HG02981 (cell line): ENCODE measurements around the gene TMC2.

Experiments used
- ATAC-seq: cut with Tn5 transposase; IDR thresholded peaks from one replicate; pipeline ENCODE4 v1.9.1; 2021; ENCODE audit warnings: mild to moderate bottlenecking, moderate library complexity; ENCODE audit not compliant: unreplicated experiment

Gene TMC2

DNA sequence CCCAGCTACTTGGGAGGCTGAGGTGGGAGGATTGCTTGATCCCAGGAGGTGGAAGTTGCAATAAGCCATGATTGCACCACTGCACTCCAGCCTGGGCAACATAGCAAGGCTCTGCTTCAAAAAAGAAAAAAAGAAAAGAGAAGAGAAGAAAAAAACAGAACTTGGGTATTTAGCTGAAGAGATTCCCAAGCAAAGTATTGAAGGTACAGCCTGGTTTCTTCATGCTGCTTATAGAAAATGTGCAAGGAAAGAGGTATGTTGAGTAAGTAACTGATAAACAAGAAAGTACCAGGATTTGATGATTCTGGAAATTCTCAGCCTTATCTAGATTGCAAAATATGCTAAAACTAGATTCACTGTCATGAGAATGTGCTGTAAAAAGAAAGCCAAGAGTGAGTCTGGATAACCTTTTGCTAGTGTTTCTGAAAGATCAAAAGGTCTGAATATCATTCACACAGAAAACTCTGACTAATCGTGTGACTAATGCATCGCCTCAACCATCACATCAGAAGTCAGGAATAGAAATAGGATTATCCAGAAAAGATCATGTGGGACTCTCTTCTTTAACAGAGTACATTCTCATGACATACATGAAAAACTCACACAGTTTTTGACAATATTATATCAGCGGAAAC, 83.7 kb downstream of the TMC2 start:
- no peak for ATAC-seq

DNA sequence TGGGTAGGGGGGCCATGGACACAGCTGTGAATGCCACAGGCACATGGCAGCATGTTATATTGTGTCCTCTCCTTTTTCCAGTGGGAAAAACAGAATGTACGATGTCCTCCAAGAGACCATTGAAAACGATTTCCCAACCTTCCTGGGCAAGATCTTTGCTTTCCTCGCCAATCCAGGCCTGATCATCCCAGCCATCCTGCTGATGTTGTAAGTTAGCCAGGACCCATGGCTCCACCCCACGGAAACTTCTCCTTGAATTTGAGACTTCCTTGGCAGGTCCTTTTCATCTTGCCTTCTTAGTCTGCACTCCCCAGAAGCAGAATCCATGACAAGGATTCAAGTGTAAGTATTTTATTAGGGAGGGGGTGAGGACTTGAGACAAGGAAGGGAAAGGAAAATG, 87.8 kb downstream of the TMC2 start:
- ATAC-seq = no peak

DNA sequence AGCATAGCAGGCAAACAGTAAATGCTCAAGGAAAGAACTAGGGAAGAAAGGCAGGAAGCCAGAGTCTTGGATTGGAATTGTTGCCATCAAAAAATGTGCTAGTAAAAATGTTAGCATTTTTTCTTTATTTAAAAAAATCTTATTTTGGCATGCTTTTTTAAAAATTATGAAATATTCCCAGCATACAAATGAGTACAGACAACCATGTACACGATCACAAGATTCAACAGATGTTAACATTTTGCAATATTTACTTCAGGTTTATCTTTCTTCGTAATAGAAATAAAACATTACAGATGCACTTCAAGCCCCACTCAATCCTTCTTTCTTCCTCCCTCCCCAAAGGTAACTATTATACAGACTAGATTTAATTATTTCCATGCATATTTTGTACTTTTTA, 88.7 kb downstream of the TMC2 start:
- ATAC-seq = no peak

DNA sequence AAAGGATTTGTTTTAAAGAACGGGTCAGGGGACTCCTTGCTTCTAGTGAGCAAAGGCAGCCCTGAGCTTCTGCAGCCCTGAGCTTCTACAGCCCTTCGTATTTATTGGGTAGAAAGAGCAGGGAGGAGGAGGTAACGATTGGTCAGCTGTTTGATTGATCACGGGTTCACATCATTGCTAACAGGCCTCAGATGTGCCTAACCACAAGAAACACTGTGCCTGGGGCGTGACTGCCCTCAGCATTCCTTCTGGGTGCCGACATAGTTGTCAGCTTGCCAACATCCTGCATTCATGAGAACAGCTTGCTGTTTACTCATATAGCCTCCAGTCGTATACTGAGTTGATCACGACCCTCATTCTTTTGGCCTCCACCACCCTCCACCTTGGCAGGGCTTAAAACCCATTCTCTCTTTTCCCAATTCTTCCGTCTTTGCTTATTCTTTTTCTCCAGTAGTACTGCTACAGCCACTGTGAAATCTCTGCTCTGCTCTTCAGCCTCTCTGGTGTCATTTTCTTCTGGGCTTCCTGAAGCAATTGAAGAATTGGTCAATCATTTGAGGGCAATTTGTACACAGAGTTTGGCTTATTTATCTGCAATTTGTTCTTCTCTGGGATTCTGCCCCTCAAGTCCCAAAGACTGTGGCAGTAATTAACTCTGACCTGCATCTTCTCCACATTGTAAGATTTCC, 90.6 kb downstream of the TMC2 start:
- no peak for ATAC-seq

DNA sequence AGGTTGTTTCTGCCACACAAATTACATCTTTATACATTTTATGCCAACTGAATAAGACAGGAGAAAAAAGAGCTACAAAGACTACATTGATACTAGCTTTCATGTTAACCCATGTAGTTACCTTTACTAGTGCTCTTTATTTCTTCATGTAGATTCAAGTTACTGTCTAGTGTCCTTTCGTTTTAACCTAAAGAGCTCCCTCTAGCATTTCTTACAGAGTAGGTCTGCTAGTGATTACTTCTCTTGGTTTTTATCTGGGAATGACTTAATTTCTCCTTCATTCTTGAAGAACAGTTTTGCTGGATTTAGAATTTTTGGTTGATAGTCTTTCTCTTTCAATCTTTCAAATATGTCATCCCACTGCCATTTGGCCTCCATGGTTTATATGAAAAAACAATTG, 94.9 kb downstream of the TMC2 start:
- ATAC-seq = no peak

DNA sequence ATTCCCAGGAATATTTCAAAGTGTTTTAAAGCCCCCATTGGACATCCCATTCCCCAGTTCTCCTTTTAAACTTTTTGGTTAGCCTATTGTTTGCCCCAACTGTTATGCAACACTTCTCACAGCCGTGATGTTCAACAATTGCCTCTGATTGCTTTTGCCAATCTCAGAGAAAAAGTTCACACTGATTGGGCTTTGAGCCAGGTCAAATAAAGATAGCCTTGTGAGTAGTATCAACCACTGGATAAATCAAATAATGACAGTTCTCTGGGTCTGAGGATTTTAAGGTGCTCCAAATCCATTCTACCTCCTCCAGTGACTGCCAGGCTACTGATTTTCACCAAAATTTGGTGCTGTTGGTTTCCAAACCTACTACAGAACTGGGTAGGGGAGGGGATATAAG, 97.0 kb downstream of the TMC2 start:
- no peak for ATAC-seq

DNA sequence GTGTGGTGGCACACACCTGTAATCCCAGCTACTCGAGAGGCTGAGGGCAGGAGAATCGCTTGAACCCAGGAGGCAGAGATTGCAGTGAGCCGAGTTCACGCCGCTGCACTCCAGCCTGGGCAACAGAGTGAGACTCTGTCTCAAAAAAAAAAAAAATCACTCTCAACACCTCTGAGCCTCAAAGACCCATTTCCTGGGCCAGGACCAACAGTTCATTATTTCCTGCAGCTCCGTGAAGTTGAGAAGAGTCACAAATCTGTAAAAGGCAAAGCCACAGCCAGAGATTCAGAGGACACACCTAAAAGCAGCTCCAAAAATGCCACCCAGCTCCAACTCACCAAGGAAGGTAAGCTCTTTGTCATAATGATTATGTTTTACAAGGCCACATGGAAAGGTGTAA, 100.9 kb downstream of the TMC2 start:
- no peak for ATAC-seq

DNA sequence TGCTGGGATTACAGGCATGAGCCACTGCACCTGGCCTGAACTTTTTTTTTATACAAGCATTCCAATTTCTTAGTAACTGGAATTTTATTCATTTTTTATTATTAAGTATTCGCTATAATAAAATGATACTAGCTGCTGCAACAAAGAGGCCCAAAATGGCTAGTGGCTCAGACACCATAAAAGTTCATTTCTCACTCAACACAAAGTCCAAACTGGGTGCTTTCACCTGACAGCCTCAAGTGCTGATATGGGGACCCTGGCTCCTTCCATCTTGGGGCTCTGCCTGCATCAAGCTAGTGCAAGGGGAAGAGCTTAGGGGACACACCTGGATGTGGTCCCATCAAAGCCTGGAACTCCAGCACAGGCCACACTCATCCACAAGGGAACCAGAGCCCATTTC, 103.9 kb downstream of the TMC2 start:
- no peak for ATAC-seq

DNA sequence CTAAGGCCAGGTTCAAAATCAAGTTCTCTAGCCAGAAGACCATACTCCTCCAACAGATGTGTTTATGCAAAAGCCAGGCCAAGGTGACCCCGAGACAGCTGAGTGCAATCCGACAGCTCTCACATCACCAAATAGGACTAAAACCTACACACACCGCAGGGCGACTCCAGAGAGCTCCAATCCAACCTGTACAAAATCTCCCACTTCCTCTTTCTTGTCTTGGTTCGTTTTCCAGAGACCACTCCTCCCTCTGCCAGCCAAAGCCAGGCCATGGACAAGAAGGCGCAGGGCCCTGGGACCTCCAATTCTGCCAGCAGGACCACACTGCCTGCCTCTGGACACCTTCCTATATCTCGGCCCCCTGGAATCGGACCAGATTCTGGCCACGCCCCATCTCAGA, 104.5 kb downstream of the TMC2 start:
- no peak for ATAC-seq

DNA sequence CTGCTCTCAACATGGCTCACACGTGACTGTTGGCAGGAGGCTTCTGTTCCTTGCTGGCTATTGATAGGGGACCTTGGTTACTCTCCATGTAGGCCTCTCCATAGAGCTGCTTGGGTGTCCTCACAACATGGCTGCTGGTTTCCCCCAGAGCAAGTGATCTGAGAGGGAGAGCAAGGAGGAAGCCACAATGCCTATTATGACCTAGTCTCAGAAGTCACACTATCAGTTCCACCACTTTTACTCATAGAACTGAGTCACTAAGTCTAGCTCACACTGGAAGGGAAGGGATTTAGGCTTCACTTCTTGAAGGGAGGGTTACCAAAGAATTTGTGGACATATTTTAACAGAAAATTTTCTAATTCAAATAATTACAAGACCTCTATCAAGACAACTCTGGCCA, 107.3 kb downstream of the TMC2 start:
- no peak for ATAC-seq

DNA sequence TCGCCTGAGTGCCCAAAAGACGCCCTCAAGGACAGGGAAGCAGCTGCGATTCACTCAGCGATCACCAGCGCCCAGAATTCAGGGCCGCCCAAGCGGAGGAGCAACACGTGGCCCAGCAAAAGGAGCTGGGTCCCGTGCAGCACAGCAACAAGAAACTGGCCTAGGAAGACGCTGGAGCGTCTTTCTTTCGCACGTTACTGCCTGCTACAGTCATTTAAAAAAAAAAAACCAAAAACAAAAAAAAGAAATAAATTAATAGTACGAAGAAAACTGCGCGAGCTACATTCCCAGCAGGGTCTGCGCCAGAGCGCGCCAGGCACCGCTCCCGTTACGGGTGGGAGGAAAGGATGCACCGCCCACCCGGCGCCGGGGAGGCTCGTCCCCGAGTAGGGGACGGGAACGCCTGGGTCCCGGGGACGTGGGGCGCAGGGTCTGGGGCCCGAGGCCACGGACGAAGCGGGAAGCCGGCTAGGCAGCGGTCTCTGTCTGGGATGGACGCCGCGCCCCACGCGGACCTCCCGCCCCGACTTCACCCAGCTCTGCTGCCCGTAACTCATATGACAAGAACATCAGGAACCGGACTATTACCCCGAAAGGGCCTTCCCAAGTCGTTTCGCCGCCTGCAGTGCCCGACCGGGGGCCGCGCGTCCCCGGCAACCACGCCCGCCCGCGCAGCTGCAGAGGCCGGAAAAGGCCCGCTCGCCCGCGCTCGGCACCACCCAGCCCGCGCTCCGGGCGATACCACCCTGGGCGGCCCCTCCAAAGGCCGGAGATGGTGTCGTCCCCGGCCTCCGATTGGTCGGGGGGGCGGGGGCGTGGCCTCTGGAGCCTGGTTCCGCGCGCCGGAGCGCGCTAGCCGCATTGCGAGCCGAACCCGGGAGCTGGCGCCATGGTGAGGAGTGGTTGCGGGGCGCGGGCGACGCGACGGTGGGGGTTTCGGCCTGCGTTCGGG, 115.7 kb downstream of the TMC2 start, which contains the start of gene NOP56:
NOP56 (plus strand) TSS at position 861 of the 952 bp plus-strand sequence; CDS start at position 890, 29 bp downstream.
- peak; percentile 88 for ATAC-seq

DNA sequence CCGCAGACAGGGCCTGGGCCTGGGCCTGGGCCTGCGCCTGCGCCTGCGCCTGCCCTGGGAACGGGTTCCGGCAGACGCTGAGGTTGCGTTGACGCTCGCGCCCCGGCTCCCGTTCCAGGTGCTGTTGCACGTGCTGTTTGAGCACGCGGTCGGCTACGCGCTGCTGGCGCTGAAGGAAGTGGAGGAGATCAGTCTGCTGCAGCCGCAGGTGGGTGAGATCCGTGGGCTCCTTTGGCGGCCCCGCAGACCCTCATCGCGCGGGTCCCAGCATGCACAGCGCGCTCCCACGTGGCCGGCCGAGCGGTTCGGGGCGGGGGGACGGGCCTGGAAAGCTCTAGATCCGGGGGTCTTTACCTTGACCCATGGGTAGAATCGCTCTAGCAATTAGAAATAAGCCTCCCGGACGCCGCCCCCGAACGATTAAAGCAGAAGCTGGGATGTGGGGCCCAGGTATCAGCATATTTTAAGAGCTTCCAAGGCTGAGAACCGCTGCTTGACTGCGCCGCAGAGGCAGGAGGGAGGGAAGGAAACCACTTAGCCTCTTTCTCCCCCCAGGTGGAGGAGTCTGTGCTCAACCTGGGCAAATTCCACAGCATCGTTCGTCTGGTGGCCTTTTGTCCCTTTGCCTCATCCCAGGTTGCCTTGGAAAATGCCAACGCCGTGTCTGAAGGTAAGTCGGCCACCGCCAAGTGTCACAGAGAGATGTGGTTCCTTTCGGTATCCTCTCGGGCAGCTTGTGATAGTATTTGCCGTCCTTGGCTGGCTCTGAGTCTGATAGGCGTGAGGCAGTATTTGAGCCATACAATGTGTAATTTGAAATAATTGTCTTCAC, 116.6 kb downstream of the TMC2 start:
- ATAC-seq = peak; percentile 31

DNA sequence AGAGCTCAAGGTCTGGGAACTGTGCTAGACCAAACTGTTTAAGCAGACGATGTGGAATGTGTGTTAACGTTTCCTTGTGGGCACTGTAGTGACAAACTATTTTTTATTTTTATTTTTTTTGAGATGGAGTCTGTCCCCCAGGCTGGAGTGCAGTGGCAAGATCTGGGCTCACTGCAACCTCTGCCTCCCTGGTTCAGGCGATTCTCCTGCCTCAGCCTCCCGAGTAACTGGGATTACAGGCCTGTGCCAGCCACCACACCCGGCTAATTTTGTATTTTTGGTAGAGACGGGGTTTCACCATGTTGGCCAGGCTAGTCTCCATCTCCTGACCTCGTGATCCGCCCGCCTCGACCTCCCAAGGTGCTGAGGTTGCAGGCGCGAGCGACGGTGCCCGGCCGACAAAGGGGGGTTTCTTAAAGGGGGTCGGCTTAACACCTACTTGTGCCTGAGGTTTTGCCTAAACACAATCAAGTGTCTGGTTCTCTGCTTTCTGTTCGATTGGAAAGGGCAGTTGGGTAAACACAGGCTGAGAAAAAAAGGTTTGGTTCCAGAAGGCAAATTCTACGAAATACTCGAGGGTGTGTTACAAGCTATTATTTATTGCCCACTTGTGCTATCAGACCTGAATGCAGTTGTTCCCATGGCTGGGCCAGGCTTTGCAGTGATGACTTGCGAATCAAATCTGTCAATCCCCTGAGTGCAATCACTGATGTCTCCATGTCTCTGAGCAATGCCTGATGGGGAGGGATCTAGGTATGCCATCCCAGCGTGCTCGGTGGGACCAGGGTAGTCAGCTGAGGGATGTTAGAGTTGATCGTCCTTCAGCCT, 117.4 kb downstream of the TMC2 start:
- no peak for ATAC-seq

DNA sequence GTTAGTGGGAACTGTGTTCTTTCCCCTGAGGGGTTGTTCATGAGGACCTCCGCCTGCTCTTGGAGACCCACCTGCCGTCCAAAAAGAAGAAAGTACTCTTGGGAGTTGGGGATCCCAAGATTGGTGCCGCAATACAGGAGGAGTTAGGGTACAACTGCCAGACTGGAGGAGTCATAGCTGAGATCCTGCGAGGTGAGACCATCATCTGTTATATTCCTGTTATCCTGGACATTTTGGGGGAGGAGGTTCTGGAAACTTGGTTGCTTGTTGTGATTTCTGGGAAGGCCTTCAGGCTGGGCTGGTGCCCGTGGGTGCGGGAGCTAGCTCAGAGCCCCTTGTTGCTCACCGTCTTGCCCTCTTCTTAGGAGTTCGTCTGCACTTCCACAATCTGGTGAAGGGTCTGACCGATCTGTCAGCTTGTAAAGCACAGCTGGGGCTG, 118.0 kb downstream of the TMC2 start:
- no peak for ATAC-seq

DNA sequence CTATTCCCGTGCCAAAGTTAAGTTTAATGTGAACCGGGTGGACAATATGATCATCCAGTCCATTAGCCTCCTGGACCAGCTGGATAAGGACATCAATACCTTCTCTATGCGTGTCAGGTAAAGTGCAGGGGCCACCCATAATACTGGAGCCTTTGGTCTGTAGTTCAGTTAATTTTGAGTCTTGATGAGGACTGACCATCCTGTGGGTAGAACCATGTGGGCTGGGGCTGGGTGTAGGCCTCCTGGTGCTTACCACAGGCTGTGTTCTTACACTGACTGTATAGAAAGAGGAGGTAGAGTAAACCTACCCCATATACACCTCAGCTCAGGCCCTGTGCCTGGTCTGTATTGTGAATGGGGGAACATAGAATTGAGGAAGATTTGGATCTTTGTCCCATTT, 118.5 kb downstream of the TMC2 start:
- ATAC-seq = no peak

DNA sequence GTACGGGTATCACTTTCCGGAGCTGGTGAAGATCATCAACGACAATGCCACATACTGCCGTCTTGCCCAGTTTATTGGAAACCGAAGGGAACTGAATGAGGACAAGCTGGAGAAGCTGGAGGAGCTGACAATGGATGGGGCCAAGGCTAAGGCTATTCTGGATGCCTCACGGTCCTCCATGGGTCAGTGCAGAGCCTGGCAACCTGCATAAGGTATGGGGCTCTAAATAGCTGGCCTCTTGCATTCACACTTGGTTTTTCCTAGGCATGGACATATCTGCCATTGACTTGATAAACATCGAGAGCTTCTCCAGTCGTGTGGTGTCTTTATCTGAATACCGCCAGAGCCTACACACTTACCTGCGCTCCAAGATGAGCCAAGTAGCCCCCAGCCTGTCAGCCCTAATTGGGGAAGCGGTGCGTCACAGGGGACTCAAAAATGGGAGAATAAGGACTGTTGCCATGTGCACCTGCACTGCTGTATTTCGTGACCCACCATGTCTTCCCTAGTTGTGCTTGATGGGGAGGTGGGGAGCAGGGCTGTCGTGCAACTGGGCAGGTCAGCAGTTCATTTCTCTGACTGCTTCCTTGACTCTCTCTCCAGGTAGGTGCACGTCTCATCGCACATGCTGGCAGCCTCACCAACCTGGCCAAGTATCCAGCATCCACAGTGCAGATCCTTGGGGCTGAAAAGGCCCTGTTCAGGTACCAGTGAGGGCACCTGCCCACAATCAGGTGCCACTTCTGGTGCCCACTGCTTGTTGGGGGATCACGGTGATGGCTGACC, 119.2 kb downstream of the TMC2 start:
- ATAC-seq = no peak

DNA sequence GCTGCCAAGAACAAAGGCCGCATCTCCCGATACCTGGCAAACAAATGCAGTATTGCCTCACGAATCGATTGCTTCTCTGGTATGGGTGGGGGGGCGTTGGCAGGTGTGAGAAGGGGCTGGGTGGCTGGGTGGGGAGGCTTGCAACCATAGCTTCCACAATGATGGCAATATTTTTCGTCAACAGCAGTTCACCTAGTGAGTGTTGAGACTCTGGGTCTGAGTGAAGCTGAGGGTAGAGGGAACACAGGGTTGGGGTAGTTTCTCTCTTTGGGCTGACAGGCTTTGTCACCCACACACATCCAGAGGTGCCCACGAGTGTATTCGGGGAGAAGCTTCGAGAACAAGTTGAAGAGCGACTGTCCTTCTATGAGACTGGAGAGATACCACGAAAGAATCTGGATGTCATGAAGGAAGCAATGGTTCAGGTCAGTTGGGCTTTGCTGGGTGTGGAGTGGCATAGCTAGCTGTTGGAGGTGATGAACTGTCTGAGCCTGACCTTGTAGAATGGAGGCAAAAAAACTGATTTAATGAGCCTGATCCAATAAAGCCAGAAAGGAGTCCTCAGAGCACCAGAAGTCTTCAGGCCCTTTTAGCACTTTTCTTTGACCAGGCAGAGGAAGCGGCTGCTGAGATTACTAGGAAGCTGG, 120.2 kb downstream of the TMC2 start:
- no peak for ATAC-seq

DNA sequence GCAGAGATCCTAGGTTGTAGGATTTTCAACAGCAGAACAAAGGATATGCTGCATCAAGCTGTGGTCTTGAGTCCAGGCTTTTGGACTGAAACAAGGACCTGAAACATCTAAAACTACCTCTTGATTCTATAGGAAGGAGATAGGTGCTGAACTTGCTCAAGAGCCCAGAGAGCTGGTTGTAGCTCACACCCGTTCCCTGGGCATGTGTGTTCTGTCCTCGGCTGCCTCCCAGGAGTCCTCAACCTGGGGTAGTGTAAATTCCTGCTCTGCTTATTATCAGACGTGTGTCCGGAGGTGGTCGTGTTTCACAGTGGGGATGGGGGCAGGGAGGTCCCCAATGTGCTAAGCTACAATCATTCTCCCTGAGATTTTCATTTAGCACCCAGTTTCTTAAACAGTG, 120.9 kb downstream of the TMC2 start:
- ATAC-seq = no peak

DNA sequence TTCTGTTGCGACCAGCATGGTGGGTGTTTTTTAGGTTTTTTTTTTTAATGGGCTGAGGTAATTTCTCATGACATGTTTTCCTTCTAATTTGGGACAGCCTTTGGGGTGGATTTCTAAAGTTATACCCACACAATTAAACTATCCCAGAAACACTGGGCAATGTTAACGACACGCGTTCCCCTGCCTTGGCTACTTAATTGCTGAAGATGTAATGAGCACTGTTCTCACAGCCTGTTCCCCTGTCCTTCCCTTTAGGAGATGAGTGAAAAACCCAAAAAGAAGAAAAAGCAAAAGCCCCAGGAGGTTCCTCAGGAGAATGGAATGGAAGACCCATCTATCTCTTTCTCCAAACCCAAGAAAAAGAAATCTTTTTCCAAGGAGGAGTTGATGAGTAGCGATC, 121.3 kb downstream of the TMC2 start:
- ATAC-seq = no peak
